ENCODE measurements around the gene DIABLO. TPM values are rescaled to one million over a fixed set of nuclear protein-coding genes. Genes with fewer than 3 reads are reported as not detected.

DIABLO gene
- total and polyA plus RNA-seq, 12 donors = 18.1 to 68.6 (median 32.8) TPM

DNA sequence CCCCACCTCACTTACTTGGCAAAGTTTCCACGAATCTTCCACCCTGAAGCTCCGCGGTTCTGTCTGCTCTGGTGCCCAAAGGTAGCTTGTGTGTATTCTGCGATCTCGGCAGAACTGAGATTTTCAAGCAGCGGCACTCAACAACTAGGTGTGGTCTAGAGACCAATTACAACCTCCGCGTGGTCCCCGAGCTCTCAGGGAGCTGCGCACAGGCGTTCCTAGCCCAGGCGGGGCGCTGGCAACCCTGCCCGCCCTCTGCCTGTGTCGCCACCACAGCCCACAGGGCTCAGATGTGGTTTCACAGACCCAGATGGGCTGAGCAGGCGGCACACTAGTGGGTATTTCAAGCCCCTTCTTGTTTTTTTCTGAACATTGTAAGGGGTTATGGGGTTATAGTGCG, 1.5 kb upstream of the DIABLO start:
- peaks cover 10 to 35% (median 26%) of the 10 kb centered on the region in 9 donors for H3K4me1 ChIP-seq
- no peak overlapping the region for H3K4me3 ChIP-seq
- 92 to 95% methylated on average over 17 of the region's 17 CpGs for WGBS, 2 donors
- no peaks in the 10 kb centered on the region for H3K27me3 ChIP-seq
- intact Hi-C loops (cut with DNase I) = no loop called here
- no peak overlapping the region for H3K27ac ChIP-seq
- H3K9me3 ChIP-seq = no peaks in the 10 kb centered on the region
- peaks cover 0 to 63% (median 42%) of the 10 kb centered on the region in 9 donors for H3K36me3 ChIP-seq
- TF ChIP-seq, protein P1, sequence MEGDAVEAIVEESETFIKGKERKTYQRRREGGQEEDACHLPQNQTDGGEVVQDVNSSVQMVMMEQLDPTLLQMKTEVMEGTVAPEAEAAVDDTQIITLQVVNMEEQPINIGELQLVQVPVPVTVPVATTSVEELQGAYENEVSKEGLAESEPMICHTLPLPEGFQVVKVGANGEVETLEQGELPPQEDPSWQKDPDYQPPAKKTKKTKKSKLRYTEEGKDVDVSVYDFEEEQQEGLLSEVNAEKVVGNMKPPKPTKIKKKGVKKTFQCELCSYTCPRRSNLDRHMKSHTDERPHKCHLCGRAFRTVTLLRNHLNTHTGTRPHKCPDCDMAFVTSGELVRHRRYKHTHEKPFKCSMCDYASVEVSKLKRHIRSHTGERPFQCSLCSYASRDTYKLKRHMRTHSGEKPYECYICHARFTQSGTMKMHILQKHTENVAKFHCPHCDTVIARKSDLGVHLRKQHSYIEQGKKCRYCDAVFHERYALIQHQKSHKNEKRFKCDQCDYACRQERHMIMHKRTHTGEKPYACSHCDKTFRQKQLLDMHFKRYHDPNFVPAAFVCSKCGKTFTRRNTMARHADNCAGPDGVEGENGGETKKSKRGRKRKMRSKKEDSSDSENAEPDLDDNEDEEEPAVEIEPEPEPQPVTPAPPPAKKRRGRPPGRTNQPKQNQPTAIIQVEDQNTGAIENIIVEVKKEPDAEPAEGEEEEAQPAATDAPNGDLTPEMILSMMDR (IDR thresholded peaks at IDR 0.05) = no peak
- ATAC-seq = no peak
- no peak for DNase-seq

DNA sequence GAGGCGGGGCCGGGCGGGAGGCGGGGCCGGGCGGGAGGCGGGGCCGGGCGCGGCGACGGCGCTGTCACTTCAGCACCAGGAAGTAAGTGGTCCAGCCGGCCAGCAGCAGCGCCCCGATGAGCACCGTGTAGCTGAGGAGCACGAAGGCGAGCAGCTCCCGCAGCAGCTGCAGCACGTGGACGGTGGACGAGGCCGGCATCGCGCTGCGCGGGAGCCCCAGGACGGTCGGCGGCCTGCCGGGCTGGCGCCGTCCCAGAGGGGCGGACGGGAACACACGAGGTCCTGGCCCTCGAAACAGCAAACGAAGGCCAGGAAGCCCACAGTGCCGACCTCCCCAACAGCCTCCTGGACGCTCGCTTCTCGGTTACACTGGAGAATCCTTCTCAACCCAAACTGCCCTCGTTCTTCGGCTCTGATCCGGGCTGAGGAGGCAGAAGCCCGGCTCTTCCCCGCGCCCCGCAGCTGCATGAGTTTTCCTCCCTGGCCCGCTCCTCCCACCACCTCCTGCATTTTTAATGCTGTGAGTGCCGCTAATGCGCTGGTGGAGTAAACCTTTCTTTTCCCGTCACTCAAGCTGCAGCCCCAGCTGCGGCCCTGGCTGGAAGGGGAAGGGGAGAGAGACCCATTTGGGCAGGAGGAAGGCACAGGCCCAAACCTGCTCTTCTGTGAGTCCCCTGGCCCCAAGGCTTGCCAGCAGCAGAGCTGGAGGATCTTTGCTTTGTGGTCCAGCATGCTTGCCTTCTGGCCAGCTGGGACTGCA, 694 bp upstream of the DIABLO start:
- Histone ChIP-seq H3K36me3 (peaks cover 0 to 63% (median 36%) of the 10 kb centered on the region in 9 donors), H3K4me1 (peaks cover 10 to 35% (median 26%) of the 10 kb centered on the region in 9 donors), H3K27me3 (no peaks in the 10 kb centered on the region), H3K27ac (peak overlapping the region in 4 of 10 donors; percentile 54 to 97 (median 58)), H3K4me3 (peak overlapping the region in 9 of 10 donors; percentile 30 to 94 (median 79)), H3K9me3 (no peaks in the 10 kb centered on the region)
- ATAC-seq (no peak), DNase-seq (no peak)
- intact Hi-C loops (cut with DNase I) = no loop called here
- 8 to 9% methylated on average over 43 to 55 of the region's 55 CpGs for WGBS, 2 donors
- TF ChIP-seq, protein P1 (IDR thresholded peaks at IDR 0.05) = no peak

DNA sequence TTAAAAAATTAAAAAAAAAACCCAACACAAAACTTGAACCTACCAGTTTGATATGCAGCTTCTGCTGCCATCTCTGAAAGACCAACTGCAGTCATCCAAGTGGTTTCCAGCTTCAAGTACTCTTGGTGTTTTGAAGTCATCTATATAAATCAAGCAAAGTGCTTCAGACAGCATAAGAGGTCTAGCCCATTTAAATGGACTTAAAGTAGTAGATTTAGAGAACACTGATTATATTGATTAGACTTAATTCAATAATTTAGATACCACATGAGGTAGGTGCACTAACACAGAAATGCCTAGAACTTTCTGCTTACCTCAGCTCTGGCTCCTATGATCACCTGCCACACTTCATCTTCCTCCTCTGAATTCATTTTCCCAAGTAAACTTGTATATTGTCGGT, 9.4 kb downstream of the DIABLO start:
- TF ChIP-seq, protein P1 (IDR thresholded peaks at IDR 0.05) = no peak
- 98 to 100% methylated on average over 1 of the region's 1 CpG for WGBS, 2 donors
- Histone ChIP-seq H3K9me3 (no peaks in the 10 kb centered on the region), H3K27me3 (no peaks in the 10 kb centered on the region), H3K4me3 (no peak overlapping the region), H3K36me3 (peaks cover 0 to 100% (median 73%) of the 10 kb centered on the region in 9 donors), H3K4me1 (no peaks in the 10 kb centered on the region), H3K27ac (no peak overlapping the region)
- intact Hi-C loops (cut with DNase I) = no loop called here
- DNase-seq = no peak
- no peak for ATAC-seq

DNA sequence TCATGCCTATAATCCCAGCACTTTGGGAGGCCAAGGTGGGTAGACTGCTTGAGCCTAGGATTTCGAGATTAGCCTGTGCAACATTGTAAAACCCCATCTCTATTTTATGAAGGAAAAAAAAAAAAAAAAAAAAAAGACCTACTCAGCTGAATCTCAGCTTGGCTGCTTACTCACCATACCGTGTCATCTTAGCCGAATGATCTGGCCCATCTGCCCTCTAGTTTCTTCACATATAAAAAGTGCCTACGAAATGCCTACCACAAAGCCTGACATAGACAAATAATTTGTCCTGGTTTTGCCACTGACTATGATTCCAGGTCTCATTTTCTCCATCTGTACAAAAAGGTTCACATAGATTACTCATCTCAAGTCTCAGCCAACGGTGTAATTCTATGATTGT, 10.1 kb downstream of the DIABLO start:
- TF ChIP-seq, protein P1 (IDR thresholded peaks at IDR 0.05) = no peak
- 89 to 94% methylated on average over 5 of the region's 5 CpGs for WGBS, 2 donors
- no peaks in the 10 kb centered on the region for H3K9me3 ChIP-seq

More for the DNA sequence above, 10.1 kb downstream of the DIABLO start:
- H3K4me1 ChIP-seq = no peaks in the 10 kb centered on the region
- intact Hi-C loops (cut with DNase I) = no loop called here
- DNase-seq (no peak), ATAC-seq (no peak)
- H3K27ac ChIP-seq = no peak overlapping the region
- peaks cover 0 to 100% (median 80%) of the 10 kb centered on the region in 9 donors for H3K36me3 ChIP-seq
- no peaks in the 10 kb centered on the region for H3K27me3 ChIP-seq
- H3K4me3 ChIP-seq = no peak overlapping the region

Data from heart right ventricle (tissue), 16 donors.